Measurements from ENCODE around the gene ACTR6. TPM values are rescaled to one million over a fixed set of nuclear protein-coding genes. Genes with fewer than 3 reads are reported as not detected.

Gene ACTR6
- total RNA-seq, 1 donor, result 19.2 TPM

DNA sequence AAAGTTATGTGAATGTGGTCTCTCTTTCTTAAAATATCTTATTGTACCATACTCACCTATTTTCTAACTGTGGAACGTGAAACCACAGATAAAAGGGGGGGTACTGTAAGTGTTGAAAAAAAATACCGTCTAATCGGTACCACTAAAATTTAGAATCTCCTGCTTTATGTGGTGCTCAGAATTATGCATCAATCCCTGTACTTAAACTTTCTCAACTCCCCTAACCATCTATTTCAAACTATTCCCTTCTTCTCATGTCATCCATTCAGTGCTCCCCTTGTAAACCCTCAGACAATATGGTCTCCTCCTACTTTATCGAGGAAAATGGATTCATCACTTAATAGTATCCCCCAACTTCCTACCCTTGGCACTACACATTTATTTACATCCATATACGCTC lies 42.5 kb downstream of the ACTR6 start:
- no peak overlapping the region for H3K4me2 ChIP-seq (ENCODE audit: insufficient read depth, low read length)
- H3K27ac ChIP-seq (ENCODE audit: low read depth, low read length), result no peak overlapping the region
- no peak for DNase-seq (ENCODE audit: insufficient read length, low spot score, missing footprints)
- H2AFZ ChIP-seq (ENCODE audit: low read length), result no peak overlapping the region
- H3K36me3 ChIP-seq (ENCODE audit: insufficient read depth, low read length), result no peaks in the 10 kb centered on the region
- no peak for TF ChIP-seq CTCF (IDR thresholded peaks at IDR 0.05; ENCODE audit: extremely low read depth, low read depth, low read length)
- H3K27me3 ChIP-seq (ENCODE audit: insufficient read depth, low read length), result no peaks in the 10 kb centered on the region
- peaks cover 2% of the 10 kb centered on the region for H3K4me1 ChIP-seq (ENCODE audit: insufficient read depth, low read length)
- H3K4me3 ChIP-seq (ENCODE audit: insufficient read depth, low read length), result no peak overlapping the region
- H4K20me1 ChIP-seq (ENCODE audit: insufficient read depth, low read length), result no peaks in the 10 kb centered on the region
- H3K9me3 ChIP-seq (ENCODE audit: low read depth, low read length), result no peaks in the 10 kb centered on the region
- no peaks in the 10 kb centered on the region for H3K79me2 ChIP-seq (ENCODE audit: insufficient read depth, low read length)

DNA sequence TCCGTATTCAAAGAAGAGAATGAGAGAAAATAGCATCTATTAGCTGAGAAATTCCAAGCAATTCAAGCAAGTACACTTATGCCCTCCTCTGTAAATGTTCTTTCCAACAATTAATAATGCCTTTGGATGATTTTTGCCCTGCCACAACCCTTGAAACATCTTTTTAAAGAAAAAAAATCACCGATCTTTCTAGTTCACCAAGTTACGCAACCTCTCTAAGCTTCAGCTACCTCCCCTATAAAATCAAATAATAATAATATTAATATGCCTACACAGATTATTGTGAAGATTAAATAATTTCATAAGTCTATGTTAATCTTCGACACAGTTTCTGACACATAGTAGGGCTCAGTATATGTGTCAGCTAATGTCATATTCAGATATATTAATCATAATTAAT lies 47.1 kb downstream of the ACTR6 start:
- Histone ChIP-seq H3K9me3 (ENCODE audit: low read depth, low read length) (no peaks in the 10 kb centered on the region), H3K4me2 (ENCODE audit: insufficient read depth, low read length) (no peak overlapping the region), H3K36me3 (ENCODE audit: insufficient read depth, low read length) (no peaks in the 10 kb centered on the region), H3K4me3 (ENCODE audit: insufficient read depth, low read length) (no peak overlapping the region), H3K79me2 (ENCODE audit: insufficient read depth, low read length) (no peaks in the 10 kb centered on the region), H3K27me3 (ENCODE audit: insufficient read depth, low read length) (no peaks in the 10 kb centered on the region), H3K27ac (ENCODE audit: low read depth, low read length) (no peak overlapping the region), H2AFZ (ENCODE audit: low read length) (no peak overlapping the region), H3K4me1 (ENCODE audit: insufficient read depth, low read length) (peaks cover 13% of the 10 kb centered on the region), H4K20me1 (ENCODE audit: insufficient read depth, low read length) (no peaks in the 10 kb centered on the region)
- TF ChIP-seq CTCF (IDR thresholded peaks at IDR 0.05; ENCODE audit: extremely low read depth, low read depth, low read length), result no peak
- DNase-seq (ENCODE audit: insufficient read length, low spot score, missing footprints), result no peak

- DNase-seq (ENCODE audit: insufficient read length, low spot score, missing footprints), result peak; percentile 83
- no peak for TF ChIP-seq CTCF (IDR thresholded peaks at IDR 0.05; ENCODE audit: extremely low read depth, low read depth, low read length)
- peaks cover 13% of the 10 kb centered on the region for H3K4me1 ChIP-seq (ENCODE audit: insufficient read depth, low read length)
- H3K9me3 ChIP-seq (ENCODE audit: low read depth, low read length), result no peaks in the 10 kb centered on the region
- peak overlapping the region; percentile 41 for H3K4me3 ChIP-seq (ENCODE audit: insufficient read depth, low read length)
- no peaks in the 10 kb centered on the region for H4K20me1 ChIP-seq (ENCODE audit: insufficient read depth, low read length)
- no peaks in the 10 kb centered on the region for H3K36me3 ChIP-seq (ENCODE audit: insufficient read depth, low read length)
- no peaks in the 10 kb centered on the region for H3K27me3 ChIP-seq (ENCODE audit: insufficient read depth, low read length)
- no peaks in the 10 kb centered on the region for H3K79me2 ChIP-seq (ENCODE audit: insufficient read depth, low read length)
- peak overlapping the region; percentile 73 for H3K4me2 ChIP-seq (ENCODE audit: insufficient read depth, low read length)
- H2AFZ ChIP-seq (ENCODE audit: low read length), result peak overlapping the region; percentile 59
- peak overlapping the region; percentile 73 for H3K27ac ChIP-seq (ENCODE audit: low read depth, low read length)
These were observed 48.3 kb downstream of the ACTR6 start for GRCh38 chr12:100248886-100249285.

- Histone ChIP-seq H3K4me1 (ENCODE audit: insufficient read depth, low read length) (peaks cover 13% of the 10 kb centered on the region), H2AFZ (ENCODE audit: low read length) (no peak overlapping the region), H3K4me3 (ENCODE audit: insufficient read depth, low read length) (no peak overlapping the region), H3K4me2 (ENCODE audit: insufficient read depth, low read length) (no peak overlapping the region), H4K20me1 (ENCODE audit: insufficient read depth, low read length) (no peaks in the 10 kb centered on the region), H3K27me3 (ENCODE audit: insufficient read depth, low read length) (no peaks in the 10 kb centered on the region), H3K36me3 (ENCODE audit: insufficient read depth, low read length) (no peaks in the 10 kb centered on the region), H3K27ac (ENCODE audit: low read depth, low read length) (no peak overlapping the region), H3K79me2 (ENCODE audit: insufficient read depth, low read length) (no peaks in the 10 kb centered on the region), H3K9me3 (ENCODE audit: low read depth, low read length) (no peaks in the 10 kb centered on the region)
- no peak for DNase-seq (ENCODE audit: insufficient read length, low spot score, missing footprints)
- no peak for TF ChIP-seq CTCF (IDR thresholded peaks at IDR 0.05; ENCODE audit: extremely low read depth, low read depth, low read length)
These were observed 49.3 kb downstream of the ACTR6 start for GRCh38 chr12:100249941-100250340.
